ENCODE measurements around the gene ATP8B3.
"Not testable (repeated sequence)": the region's sequence is repeated elsewhere in the genome, so short reads cannot be mapped to it uniquely, and the experiment has no call there.

DNA sequence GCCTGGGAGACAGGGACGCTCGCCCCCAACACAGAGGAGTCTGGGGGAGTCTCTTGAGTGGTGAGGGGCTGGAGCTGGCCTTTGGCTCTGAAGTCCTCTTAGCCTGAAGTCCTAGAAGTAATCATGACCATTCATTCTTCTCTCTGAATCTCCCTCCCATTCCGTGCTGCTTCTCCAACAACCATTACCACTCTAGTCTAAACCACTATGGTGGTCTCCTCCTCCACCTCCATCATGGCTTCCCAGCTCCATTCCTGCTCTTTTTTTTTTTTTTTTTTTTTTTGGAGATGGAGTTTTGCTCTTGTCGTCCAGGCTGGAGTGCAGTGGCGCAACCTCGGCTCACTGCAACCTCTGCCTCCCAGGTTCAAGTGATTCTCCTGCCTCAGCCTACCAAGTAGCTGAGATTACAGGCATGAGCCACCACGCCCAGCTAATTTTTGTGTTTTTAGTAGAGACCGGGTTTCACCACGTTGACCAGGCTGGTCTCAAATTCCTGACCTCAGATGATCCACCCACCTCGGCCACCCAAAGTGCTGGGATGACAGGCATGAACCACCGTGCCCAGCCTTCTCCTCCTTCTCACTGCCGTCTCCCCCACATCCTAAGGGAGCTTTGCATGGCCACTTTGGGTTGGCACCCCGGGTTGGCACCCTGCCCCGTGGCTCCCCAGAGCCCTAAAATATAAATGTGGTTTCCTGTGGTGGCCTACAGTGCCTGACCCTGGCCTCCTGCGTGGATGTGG, 51.1 kb downstream of the ATP8B3 start:
- TF ChIP-seq, protein P1, sequence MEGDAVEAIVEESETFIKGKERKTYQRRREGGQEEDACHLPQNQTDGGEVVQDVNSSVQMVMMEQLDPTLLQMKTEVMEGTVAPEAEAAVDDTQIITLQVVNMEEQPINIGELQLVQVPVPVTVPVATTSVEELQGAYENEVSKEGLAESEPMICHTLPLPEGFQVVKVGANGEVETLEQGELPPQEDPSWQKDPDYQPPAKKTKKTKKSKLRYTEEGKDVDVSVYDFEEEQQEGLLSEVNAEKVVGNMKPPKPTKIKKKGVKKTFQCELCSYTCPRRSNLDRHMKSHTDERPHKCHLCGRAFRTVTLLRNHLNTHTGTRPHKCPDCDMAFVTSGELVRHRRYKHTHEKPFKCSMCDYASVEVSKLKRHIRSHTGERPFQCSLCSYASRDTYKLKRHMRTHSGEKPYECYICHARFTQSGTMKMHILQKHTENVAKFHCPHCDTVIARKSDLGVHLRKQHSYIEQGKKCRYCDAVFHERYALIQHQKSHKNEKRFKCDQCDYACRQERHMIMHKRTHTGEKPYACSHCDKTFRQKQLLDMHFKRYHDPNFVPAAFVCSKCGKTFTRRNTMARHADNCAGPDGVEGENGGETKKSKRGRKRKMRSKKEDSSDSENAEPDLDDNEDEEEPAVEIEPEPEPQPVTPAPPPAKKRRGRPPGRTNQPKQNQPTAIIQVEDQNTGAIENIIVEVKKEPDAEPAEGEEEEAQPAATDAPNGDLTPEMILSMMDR (IDR thresholded peaks at IDR 0.05; ENCODE audit: insufficient read depth, low read depth, low read length), result not testable (repeated sequence)
- TF ChIP-seq EZH2 (IDR thresholded peaks at IDR 0.05; ENCODE audit: insufficient read depth, low read length), result not testable (repeated sequence)
